ENCODE measurements around the gene ELOB.
A peak's percentile ranks its signal among the peaks of the same experiment; 100 is the strongest.

ELOB gene

DNA sequence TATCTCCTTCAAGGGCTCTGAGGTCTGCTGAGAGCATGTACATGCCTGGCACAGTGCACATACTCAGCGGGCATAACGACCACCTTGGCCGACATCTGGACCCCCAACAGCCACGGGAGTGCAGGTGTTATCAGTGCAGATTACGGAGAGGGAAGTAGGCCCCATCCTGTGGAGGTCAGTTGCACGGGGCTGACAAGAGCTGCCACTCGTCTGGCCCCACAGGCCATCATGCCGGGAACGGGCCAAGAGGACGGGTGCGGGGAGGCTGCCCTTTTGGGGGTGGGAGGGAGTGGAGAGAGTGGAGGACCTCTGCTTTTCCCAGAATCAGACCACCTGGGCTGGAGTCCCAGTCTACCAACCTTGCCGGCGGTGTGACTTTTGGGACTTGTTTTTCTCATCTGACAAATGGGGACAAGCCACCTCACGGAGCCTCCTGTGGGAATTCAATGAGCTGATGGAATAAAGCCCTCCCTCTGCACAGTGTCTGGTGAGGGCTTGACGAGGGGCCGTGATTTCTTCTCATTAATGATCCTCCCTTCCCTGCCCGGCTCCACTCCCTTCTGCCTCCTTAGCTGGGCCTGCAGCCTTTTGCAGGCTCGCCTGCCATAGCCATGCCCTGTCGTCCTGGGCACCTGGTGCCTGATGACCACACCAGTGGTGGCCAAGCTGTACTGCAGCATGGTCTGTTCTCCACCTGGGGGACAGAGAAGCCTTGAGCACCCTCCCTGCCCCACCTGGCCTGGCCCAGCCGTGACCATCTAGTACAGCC is 5.7 kb upstream of the ELOB start:
- Histone ChIP-seq H3K4me1 (ENCODE audit: control insufficient read depth, insufficient read depth, low read length, unreplicated experiment) (peaks cover 4% of the 10 kb centered on the region), H3K36me3 (ENCODE audit: insufficient read depth, low read length) (no peaks in the 10 kb centered on the region), H3K79me2 (ENCODE audit: control insufficient read depth, insufficient read depth, low read length, unreplicated experiment) (peaks cover 11% of the 10 kb centered on the region), H3K27me3 (ENCODE audit: insufficient read depth, low read length) (peaks cover 28% of the 10 kb centered on the region), H3K27ac (ENCODE audit: low read depth, low read length) (no peak overlapping the region), H3K4me3 (ENCODE audit: low read depth, low read length) (no peak overlapping the region), H2AFZ (ENCODE audit: low read length, unreplicated experiment) (no peak overlapping the region)

DNA sequence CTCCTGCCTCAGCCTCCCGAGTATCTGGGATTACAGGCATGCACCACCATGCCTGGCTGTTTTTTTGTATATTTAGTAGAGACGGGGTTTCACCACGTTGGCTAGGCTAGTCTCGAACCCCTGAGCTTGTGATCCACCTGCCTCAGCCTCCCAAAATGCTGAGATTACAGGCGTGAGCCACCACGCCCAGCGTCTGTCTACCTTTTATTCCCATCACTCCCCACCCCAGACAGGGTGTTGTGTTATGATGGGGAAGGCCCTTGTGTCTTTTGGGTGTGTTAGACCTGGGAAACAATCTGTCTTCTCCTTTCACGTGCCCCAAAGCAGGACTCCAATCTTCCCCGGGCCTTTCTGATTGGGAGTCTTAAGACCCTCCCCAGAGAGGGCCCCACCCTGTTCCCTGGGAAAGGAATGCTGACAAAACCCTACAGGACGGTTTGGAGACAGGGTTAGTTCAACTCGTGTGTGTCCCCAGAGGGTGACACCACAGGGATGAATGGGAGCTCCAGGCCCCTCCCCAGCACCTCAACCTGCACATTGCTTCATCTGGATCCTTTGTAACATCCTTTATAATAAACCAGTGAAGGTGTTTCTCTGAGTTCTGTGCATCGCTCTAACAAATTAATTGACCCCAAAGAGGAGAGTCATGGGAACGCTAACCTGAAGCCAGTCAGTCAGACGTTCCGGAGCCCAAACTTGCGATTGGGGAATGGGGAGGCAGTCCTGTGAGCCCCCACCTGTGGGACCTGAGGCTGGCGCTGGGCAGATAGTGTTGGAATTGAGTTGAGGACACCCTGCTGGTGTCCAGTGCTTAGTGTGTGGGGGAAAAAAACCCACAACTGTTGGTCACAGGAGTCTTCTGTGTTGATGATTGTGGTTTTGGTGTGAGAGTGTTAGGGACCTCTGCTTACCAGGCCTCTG is 3.2 kb upstream of the ELOB start:
- H3K4me1 ChIP-seq (ENCODE audit: control insufficient read depth, insufficient read depth, low read length, unreplicated experiment), result peaks cover 8% of the 10 kb centered on the region
- no peak overlapping the region for H3K4me3 ChIP-seq (ENCODE audit: low read depth, low read length)
- no peak overlapping the region for H3K27ac ChIP-seq (ENCODE audit: low read depth, low read length)
- 0 out of 2 replicates have a peak, but pooled peaks cover 2% of the 10 kb centered on the region for H3K36me3 ChIP-seq (ENCODE audit: insufficient read depth, low read length)
- H2AFZ ChIP-seq (ENCODE audit: low read length, unreplicated experiment), result no peak overlapping the region
- peaks cover 8% of the 10 kb centered on the region for H3K27me3 ChIP-seq (ENCODE audit: insufficient read depth, low read length)
- peaks cover 28% of the 10 kb centered on the region for H3K79me2 ChIP-seq (ENCODE audit: control insufficient read depth, insufficient read depth, low read length, unreplicated experiment)

DNA sequence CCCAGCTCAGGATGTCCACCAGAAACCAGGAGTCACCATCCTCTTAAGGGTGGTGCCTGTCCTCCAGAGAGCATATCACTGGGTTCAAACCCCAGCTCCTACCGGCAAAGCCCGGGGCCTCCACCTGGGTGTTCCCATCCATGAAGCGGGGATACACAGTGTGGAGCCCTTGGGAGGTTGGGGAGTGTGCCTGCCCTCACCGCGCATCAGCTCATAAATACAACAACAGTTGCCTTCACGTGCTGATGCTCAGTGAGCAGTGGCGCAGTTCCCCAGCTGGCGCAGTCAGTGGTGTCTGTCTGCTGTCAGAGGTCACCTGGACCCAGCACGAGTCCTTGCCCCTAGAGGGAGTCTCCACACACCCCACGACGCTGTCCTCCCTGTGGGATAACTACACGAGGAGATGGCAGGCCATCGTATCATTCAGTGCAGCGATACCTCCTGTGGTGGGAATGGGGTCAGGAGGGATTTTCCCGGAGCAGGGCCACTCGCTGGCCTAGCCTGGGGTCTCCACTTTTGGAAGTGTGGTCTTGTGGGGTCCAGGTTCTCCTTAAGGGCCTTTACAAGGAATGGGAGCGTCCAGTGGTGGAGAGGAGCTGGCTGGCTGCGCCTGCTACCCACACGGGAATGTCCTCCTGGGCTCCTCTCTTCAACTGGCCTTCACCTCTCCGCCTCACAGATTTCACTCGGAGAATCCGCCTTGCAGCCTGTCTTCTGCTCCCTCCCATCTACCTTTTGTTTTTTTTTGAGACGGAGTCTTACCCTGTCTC is 2.3 kb upstream of the ELOB start:
- no peak overlapping the region for H3K4me3 ChIP-seq (ENCODE audit: low read depth, low read length)
- no peak overlapping the region for H3K27ac ChIP-seq (ENCODE audit: low read depth, low read length)

DNA sequence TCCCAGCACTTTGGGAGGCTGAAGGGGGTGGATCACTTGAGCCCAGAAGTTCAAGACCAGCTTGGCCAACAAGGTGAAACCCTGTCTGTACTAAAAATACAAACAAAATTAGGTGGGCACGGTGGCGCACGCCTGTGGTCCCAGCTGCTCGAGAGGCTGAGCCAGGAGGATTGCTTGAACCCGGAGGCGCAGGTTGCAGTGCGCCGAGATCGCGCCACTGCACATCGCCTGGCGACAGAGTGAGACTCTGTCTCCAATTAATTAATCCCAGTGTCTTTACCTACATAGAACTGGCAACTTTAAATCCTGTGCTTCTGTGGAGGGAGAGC is 1.5 kb upstream of the ELOB start:
- no peak overlapping the region for H3K27ac ChIP-seq (ENCODE audit: low read depth, low read length)

More for the DNA sequence above, 2.3 kb upstream of the ELOB start:
- Histone ChIP-seq H3K4me1 (ENCODE audit: control insufficient read depth, insufficient read depth, low read length, unreplicated experiment) (peaks cover 13% of the 10 kb centered on the region), H3K36me3 (ENCODE audit: insufficient read depth, low read length) (0 out of 2 replicates have a peak, but pooled peaks cover 3% of the 10 kb centered on the region), H2AFZ (ENCODE audit: low read length, unreplicated experiment) (no peak overlapping the region), H3K79me2 (ENCODE audit: control insufficient read depth, insufficient read depth, low read length, unreplicated experiment) (peaks cover 29% of the 10 kb centered on the region), H3K27me3 (ENCODE audit: insufficient read depth, low read length) (no peaks in the 10 kb centered on the region; the same call in 1 of the 2 replicates)

DNA sequence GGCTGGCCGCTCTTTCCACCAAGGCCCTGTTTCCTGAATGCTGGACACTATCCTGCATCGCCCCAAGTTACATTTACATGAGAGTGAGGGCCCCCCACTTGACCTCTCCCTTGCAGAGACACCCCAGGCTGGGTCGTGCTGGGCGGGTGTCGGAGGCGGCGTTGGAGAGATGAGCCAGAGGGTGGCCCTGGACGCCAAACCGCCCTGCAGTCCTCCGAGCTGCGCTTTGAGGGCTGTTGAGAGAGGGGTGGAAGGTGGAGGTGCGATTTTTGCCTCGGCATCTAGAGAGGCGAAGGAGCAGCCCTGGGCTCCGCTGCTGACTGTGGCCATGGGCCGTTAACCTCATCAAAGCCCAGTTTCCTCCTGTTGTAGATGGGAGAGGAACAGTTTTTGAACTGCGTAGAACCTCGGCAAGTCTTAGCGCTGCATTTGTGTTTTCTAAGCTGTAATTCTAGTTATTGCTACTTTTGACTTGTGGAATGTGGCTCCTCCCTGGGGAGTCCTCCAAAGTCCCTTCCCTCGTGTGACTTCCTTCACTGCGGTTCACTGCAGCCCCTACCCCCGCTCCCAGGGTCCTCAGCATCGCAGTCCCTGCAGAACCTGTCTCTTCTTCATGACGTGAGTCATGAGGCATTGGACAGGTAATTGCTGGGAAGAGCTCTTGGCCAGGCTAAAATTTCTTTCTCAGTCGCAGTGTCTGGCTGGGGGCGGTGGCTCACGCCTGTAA is 986 bp upstream of the ELOB start:
- H3K79me2 ChIP-seq (ENCODE audit: control insufficient read depth, insufficient read depth, low read length, unreplicated experiment), result peaks cover 37% of the 10 kb centered on the region
- peak overlapping the region; percentile 90 for H3K27ac ChIP-seq (ENCODE audit: low read depth, low read length)
- no peaks in the 10 kb centered on the region for H3K27me3 ChIP-seq (ENCODE audit: insufficient read depth, low read length)
- H3K4me1 ChIP-seq (ENCODE audit: control insufficient read depth, insufficient read depth, low read length, unreplicated experiment), result peaks cover 19% of the 10 kb centered on the region
- H3K4me3 ChIP-seq (ENCODE audit: low read depth, low read length), result peak overlapping the region; percentile 96
- H2AFZ ChIP-seq (ENCODE audit: low read length, unreplicated experiment), result no peak overlapping the region
- peaks cover 9% of the 10 kb centered on the region; the same call in 1 of the 2 replicates for H3K36me3 ChIP-seq (ENCODE audit: insufficient read depth, low read length)

More for the DNA sequence above, 1.5 kb upstream of the ELOB start:
- Histone ChIP-seq H3K27me3 (ENCODE audit: insufficient read depth, low read length) (no peaks in the 10 kb centered on the region), H3K4me3 (ENCODE audit: low read depth, low read length) (peak overlapping the region; percentile 96), H3K79me2 (ENCODE audit: control insufficient read depth, insufficient read depth, low read length, unreplicated experiment) (peaks cover 31% of the 10 kb centered on the region), H3K36me3 (ENCODE audit: insufficient read depth, low read length) (peaks cover 5% of the 10 kb centered on the region; the same call in 1 of the 2 replicates), H3K4me1 (ENCODE audit: control insufficient read depth, insufficient read depth, low read length, unreplicated experiment) (peaks cover 13% of the 10 kb centered on the region), H2AFZ (ENCODE audit: low read length, unreplicated experiment) (no peak overlapping the region)

DNA sequence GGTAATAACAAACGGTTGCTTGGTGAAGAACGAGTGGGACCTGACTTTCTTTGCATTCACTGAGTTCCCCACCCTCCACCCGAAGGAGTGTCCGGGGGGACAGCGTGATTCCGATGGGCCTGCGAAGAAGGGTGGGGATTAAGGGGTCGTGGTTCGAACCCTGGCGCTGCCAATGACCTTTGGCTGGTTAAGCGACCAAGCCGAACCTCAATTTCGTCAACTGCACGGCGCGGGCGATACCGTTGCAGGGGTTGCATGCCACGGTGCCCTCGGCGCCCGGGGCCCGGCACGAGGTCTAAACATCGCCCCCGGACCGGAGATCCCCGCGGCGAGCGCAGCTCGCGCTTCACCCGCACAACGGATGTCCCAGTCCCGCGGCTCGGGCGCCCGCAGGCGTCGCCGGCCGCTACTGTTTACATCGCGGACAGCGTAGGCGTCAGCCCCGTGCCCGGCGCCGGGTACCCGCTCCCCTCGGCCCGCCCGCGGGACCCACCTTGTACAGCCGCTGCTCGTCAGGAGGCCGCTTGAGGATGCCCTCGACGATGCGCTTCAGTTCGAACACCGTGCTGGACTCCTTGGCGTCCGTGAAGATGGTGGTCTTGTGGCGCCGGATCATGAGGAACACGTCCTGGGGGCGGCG is 460 bp downstream of the ELOB start:
- H3K27ac ChIP-seq (ENCODE audit: low read depth, low read length), result peak overlapping the region; percentile 55
- H3K27me3 ChIP-seq (ENCODE audit: insufficient read depth, low read length), result no peaks in the 10 kb centered on the region
- no peak overlapping the region for H2AFZ ChIP-seq (ENCODE audit: low read length, unreplicated experiment)
- peak overlapping the region; percentile 94 for H3K4me3 ChIP-seq (ENCODE audit: low read depth, low read length)
- peaks cover 40% of the 10 kb centered on the region for H3K79me2 ChIP-seq (ENCODE audit: control insufficient read depth, insufficient read depth, low read length, unreplicated experiment)
- peaks cover 9% of the 10 kb centered on the region; the same call in 1 of the 2 replicates for H3K36me3 ChIP-seq (ENCODE audit: insufficient read depth, low read length)
- peaks cover 27% of the 10 kb centered on the region for H3K4me1 ChIP-seq (ENCODE audit: control insufficient read depth, insufficient read depth, low read length, unreplicated experiment)

DNA sequence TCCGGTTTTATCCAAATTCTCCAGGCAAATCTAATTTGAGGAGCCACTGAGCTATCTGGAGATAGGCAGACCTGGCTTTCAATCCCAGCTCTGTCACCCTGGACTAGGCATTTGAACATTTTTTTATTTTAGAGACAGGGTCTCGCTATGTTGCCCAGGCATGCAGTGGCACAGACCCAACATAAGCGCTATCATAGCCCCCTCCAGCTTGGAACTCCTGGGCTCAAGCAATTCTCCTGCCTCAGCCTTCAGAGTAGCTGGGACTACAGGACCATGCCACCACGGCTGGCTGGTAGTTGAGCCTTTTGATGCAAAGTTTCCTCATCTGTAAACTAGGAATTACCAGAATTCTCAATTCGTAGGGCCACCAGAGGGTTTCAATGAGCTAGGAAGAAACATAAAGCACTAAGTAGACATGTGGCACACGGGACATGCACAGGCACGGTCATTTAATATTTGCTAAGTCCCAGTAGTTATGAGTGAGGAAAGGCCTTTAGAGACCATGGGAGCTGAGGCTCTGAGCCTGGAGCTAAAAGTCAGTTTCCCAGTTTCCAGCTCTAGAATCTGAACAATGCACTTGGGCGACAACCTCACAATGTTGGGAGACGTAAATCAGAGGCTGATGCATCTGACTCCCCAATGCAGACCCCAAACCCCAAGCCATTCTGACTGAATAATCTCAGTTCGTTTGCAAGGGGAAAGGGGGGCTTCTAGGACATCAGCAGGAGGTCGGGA is 1.1 kb downstream of the ELOB start:
- Histone ChIP-seq H3K79me2 (ENCODE audit: control insufficient read depth, insufficient read depth, low read length, unreplicated experiment) (peaks cover 47% of the 10 kb centered on the region), H3K36me3 (ENCODE audit: insufficient read depth, low read length) (peaks cover 9% of the 10 kb centered on the region; the same call in 1 of the 2 replicates), H2AFZ (ENCODE audit: low read length, unreplicated experiment) (no peak overlapping the region), H3K4me3 (ENCODE audit: low read depth, low read length) (peak overlapping the region; percentile 94), H3K4me1 (ENCODE audit: control insufficient read depth, insufficient read depth, low read length, unreplicated experiment) (peaks cover 33% of the 10 kb centered on the region), H3K27me3 (ENCODE audit: insufficient read depth, low read length) (no peaks in the 10 kb centered on the region), H3K27ac (ENCODE audit: low read depth, low read length) (peak overlapping the region; percentile 55; the same call in 1 of the 2 replicates)

DNA sequence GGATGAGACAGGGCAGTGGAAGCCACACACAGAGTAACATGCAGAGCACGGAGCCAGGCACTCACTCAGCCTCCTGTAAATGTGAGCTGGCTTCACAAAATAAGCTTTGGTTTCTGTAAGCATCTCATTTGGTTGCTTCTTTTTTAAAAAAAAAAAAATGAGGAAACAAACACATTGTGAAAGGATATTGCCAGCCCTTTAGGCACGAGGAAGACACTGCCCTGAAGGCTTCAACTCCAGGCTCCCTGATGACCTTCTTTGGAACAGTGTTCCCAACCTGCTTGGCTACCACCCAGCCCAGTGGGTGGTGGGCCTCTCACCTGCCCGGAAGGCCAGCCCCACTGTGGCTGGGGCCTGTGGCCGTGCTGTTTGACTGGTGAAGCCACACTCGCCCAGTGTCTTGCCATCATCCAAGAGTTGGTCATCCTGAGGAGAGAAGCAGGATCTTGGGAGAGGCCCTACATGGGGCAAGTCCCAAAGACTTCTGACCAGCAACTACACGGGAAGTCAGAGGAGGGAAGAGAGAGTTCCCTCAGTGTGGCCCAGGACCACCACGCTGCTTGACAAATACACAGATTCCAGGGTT is 1.9 kb downstream of the ELOB start:
- H3K27me3 ChIP-seq (ENCODE audit: insufficient read depth, low read length), result no peaks in the 10 kb centered on the region
- peaks cover 14% of the 10 kb centered on the region; the same call in 1 of the 2 replicates for H3K36me3 ChIP-seq (ENCODE audit: insufficient read depth, low read length)
- peak overlapping the region; percentile 30; the same call in 1 of the 2 replicates for H3K27ac ChIP-seq (ENCODE audit: low read depth, low read length)
- peak overlapping the region; percentile 94 for H3K4me3 ChIP-seq (ENCODE audit: low read depth, low read length)
- peaks cover 39% of the 10 kb centered on the region for H3K4me1 ChIP-seq (ENCODE audit: control insufficient read depth, insufficient read depth, low read length, unreplicated experiment)
- H3K79me2 ChIP-seq (ENCODE audit: control insufficient read depth, insufficient read depth, low read length, unreplicated experiment), result peaks cover 53% of the 10 kb centered on the region
- no peak overlapping the region for H2AFZ ChIP-seq (ENCODE audit: low read length, unreplicated experiment)

All from ACC112 (cell line).